ENCODE measurements around the gene NUP43.

- TF ChIP-seq CTCF (IDR thresholded peaks at IDR 0.05; ENCODE audit: borderline replicate concordance, extremely low read depth, low read length, poor library complexity, severe bottlenecking), result no peak
- TF ChIP-seq EZH2 (IDR thresholded peaks at IDR 0.05; ENCODE audit: borderline replicate concordance, low read depth, low read length, severe bottlenecking), result no peak
These were observed 23.3 kb upstream of the NUP43 start for GRCh38 chr6:149769676-149770075.

Measured in DND-41 (cell line).